Pancreas (tissue), 10 donors: ENCODE results near the gene RNF34. TPM values are rescaled to one million over a fixed set of nuclear protein-coding genes. Genes with fewer than 3 reads are reported as not detected.

Source experiments
- ATAC-seq, 4 donors: fragments of 200-7000 bp; cut with Tn5 transposase; one replicate each; pipeline versions ENCODE4 v1.8.0 to v1.9.1; 2020; ENCODE audit warnings: mild to moderate bottlenecking in 4 of 4, moderate library complexity in 4 of 4
- DNase-seq, 6 donors: peaks; one replicate each; pipeline ENCODE4 v3.0.0-alpha.2; 2020
- FAIRE-seq: peaks from 2 replicates; lab custom pipeline; 2012; peaks lifted over from hg19 to GRCh38; lab: Jason Lieb, UNC
- H3K27ac ChIP-seq, 4 donors: fragments of 200-600 bp; sonication (generic); 1 replicate in 3 of 4; 2 replicates in 1 of 4; pipeline versions ENCODE4 v1.5.0 to v1.8.0; 2020
- H3K27me3 ChIP-seq, 4 donors: fragments of 200-600 bp; one replicate each; pipeline ENCODE4 v1.8.0; 2021
- H3K36me3 ChIP-seq, 3 donors: fragments of 200-600 bp; sonication (generic) in 1 of 3; one replicate each; pipeline versions ENCODE4 v1.5.0 to v1.8.0; 2020 to 2021
- H3K4me1 ChIP-seq, 3 donors: fragments of 200-600 bp; one replicate each; pipeline ENCODE4 v1.8.0; 2021
- H3K4me3 ChIP-seq, 4 donors: fragments of 200-600 bp; sonication (generic) in 2 of 4; one replicate each; pipeline versions ENCODE4 v1.5.0 to v1.8.0; 2020 to 2021
- H3K9me3 ChIP-seq, 4 donors: fragments of 200-600 bp; one replicate each; pipeline ENCODE4 v1.8.0; 2021
- CTCF ChIP-seq, 4 donors: fragments of 200-600 bp; sonication (generic) in 3 of 4; IDR thresholded peaks; one replicate each; pipeline versions ENCODE4 v1.5.0 to v1.8.0; 2021; ENCODE audit warnings: antibody characterized with exemption in 4 of 4
- WGBS, 2 donors: extraction: QIAGEN DNeasy Blood & Tissue Kit; methylation state at CpG; one replicate each; pipeline ENCODE4 v1.1.7; 2013; 5-methylcytosine and 5-hydroxymethylcytosine counted together
- intact Hi-C, 3 donors: fragments of 100-400 bp; cut with DNase I; formaldehyde crosslinking; loops; one replicate each; pipeline versions ENCODE4 v1.11.1 to v1.14.2; 2022
- microRNA-seq, 2 donors: library from miRNA; unstranded; fragments of <30 nt; microRNA quantifications; one replicate each; pipeline versions ENCODE4 to v1.1.0, GENCODE V29; 2019 to 2020
- polyA plus RNA-seq, 2 donors: library from polyadenylated mRNA; stranded (reverse); fragments of 200-250 nt; gene quantifications; one replicate each; pipeline ENCODE4 v1.2.3, GENCODE V29; 2013
- total RNA-seq, 6 donors: library from RNA; stranded (reverse); fragmentation: NEBNext Ultra II Directional in 4 of 6; extraction: Animal tissue kit (Norgen Biotek cat#: 25700) in 4 of 6; gene quantifications; one replicate each; pipeline versions ENCODE4 v1.2.1 to v1.2.4, GENCODE V29; 2021 to 2023
- donor health status: healthy with polysubstance abuse.
- donor health status: DM: no; HTN: no; CAD: no; lungs with moderate emphysema.
- donor health status: DM: no; HTN: no; CAD: no.
- donor health status: control.
- donor health status: control.
- donor health status: Bipolar disorder and iron deficiency.
- donor health status: DM: yes; HTN: yes; CAD: no.
- donor health status: DM: no; HTN: no; CAD: no.
- donor health status: DM: no; HTN: no; CAD: no.
- donor health status: DM: yes; HTN: yes; CAD: no.

The RNF34 gene
- total and polyA plus RNA-seq, 8 donors, result 11.6 to 22.8 (median 14.1) TPM

GRCh38 chr12:121468499-121468801 lies 68.5 kb downstream of the RNF34 start:
- WGBS, 2 donors, result 75 to 77% methylated on average over 4 of the region's 4 CpGs
- intact Hi-C loops, result no loop called here

GRCh38 chr12:121470751-121471150 lies 70.8 kb downstream of the RNF34 start:
- WGBS, 2 donors, result 88 to 90% methylated on average over 2 of the region's 2 CpGs
- Histone ChIP-seq H3K27ac (no peak overlapping the region), H3K4me3 (no peak overlapping the region), H3K9me3 (no peaks in the 10 kb centered on the region), H3K4me1 (peaks cover 11 to 16% (median 15%) of the 10 kb centered on the region in 3 donors), H3K27me3 (no peaks in the 10 kb centered on the region), H3K36me3 (no peaks in the 10 kb centered on the region)
- ATAC-seq (no peak), FAIRE-seq (no peak), DNase-seq (no peak)
- no peak for TF ChIP-seq CTCF (IDR thresholded peaks at IDR 0.05)
- intact Hi-C loops, result no loop called here

More at GRCh38 chr12:121468499-121468801, 68.5 kb downstream of the RNF34 start:
- H3K9me3 ChIP-seq, result no peaks in the 10 kb centered on the region
- H3K4me3 ChIP-seq, result no peak overlapping the region
- H3K4me1 ChIP-seq, result peaks cover 11 to 21% (median 19%) of the 10 kb centered on the region in 3 donors
- ATAC-seq, result no peak
- no peak for FAIRE-seq
- DNase-seq, result no peak
- no peaks in the 10 kb centered on the region for H3K27me3 ChIP-seq
- no peak for TF ChIP-seq CTCF (IDR thresholded peaks at IDR 0.05)
- H3K36me3 ChIP-seq, result no peaks in the 10 kb centered on the region
- H3K27ac ChIP-seq, result no peak overlapping the region

- no peaks in the 10 kb centered on the region for H3K27me3 ChIP-seq
- H3K4me1 ChIP-seq, result peaks cover 11 to 13% (median 13%) of the 10 kb centered on the region in 3 donors
- WGBS, 2 donors, result 32 to 38% methylated on average over 7 of the region's 7 CpGs
- no peak for DNase-seq
- FAIRE-seq, result no peak
- H3K36me3 ChIP-seq, result no peaks in the 10 kb centered on the region
- peak in 3 of 4 donors; percentile 41 to 52 (median 41) for ATAC-seq
- intact Hi-C loops, result no loop called here
- no peak for TF ChIP-seq CTCF (IDR thresholded peaks at IDR 0.05)
- no peak overlapping the region for H3K4me3 ChIP-seq
- no peaks in the 10 kb centered on the region for H3K9me3 ChIP-seq
- H3K27ac ChIP-seq, result no peak overlapping the region
Observed at GRCh38 chr12:121472150-121472905, 72.4 kb downstream of the RNF34 start.

Small RNA genes within 50 kb of the gene (microRNA-seq; reads per million reads assigned to microRNA genes)
- 0 reads per million in 2 donors for gene MIR7107

Other genes with a start within 250 kb of the RNF34 start
- 10 to 100 TPM; 27.5 to 60.1 (median 33.3) TPM for gene P2RX4, start 190.0 kb upstream of the RNF34 start, total RNA-seq
- gene P2RX4, start 190.0 kb upstream of the RNF34 start, polyA plus RNA-seq, result 10 to 100 TPM; 31.4 to 34.0 TPM
- gene CAMKK2, start 103.4 kb upstream of the RNF34 start, total RNA-seq, result 10 to 100 TPM in 5 of 6 donors, 1 to 10 TPM in 1; 9.3 to 26.7 (median 13.0) TPM
- 10 to 100 TPM in 1 of 2 donors, 1 to 10 TPM in 1; 9.6 to 15.4 TPM for gene CAMKK2, start 103.4 kb upstream of the RNF34 start, polyA plus RNA-seq
- gene ANAPC5, start 47.7 kb upstream of the RNF34 start, total RNA-seq, result 10 to 100 TPM; 58.0 to 90.4 (median 72.7) TPM
- gene ANAPC5, start 47.7 kb upstream of the RNF34 start, polyA plus RNA-seq, result 100 to 1,000 TPM; 135 to 183 TPM
- 10 to 100 TPM in 3 of 6 donors, 1 to 10 TPM in 3; 7.4 to 21.7 (median 9.8) TPM for gene KDM2B, start 180.9 kb downstream of the RNF34 start, total RNA-seq
- 10 to 100 TPM; 10.6 to 11.6 TPM for gene KDM2B, start 180.9 kb downstream of the RNF34 start, polyA plus RNA-seq
- 10 to 100 TPM in 1 of 6 donors, 1 to 10 TPM in 5; 3.9 to 11.3 (median 5.8) TPM for gene ORAI1, start 226.4 kb downstream of the RNF34 start, total RNA-seq
- 1 to 10 TPM; 2.7 to 3.4 TPM for gene ORAI1, start 226.4 kb downstream of the RNF34 start, polyA plus RNA-seq